Smooth muscle cell (in vitro differentiated cells): ENCODE results near the gene TMPO. TPM values are rescaled to one million over a fixed set of nuclear protein-coding genes. Genes with fewer than 3 reads are reported as not detected.

ENCODE experiments used
- DNase-seq: peaks from one replicate; lab custom pipeline; 2025; ENCODE audit not compliant: unreplicated experiment; lab: John Stamatoyannopoulos, UW
- H2AFZ ChIP-seq: fragments of 200-600 bp; sonication (generic); 2 replicates; pipeline ENCODE4 v1.6.0; 2016; ENCODE audit warnings: antibody characterized with exemption, low read depth, mild to moderate bottlenecking
- H3F3A ChIP-seq: fragments of 200-600 bp; sonication (generic); 2 replicates; pipeline ENCODE4 v1.6.0; 2017; ENCODE audit warnings: antibody characterized with exemption, low read depth
- H3K27ac ChIP-seq: fragments of 200-600 bp; sonication (generic); 2 replicates; pipeline ENCODE4 v1.5.1; 2016; ENCODE audit warnings: low read depth, mild to moderate bottlenecking
- H3K27me3 ChIP-seq: fragments of 200-600 bp; sonication (generic); 2 replicates; pipeline ENCODE4 v1.6.1; 2016; ENCODE audit warnings: low read depth, mild to moderate bottlenecking
- H3K36me3 ChIP-seq: fragments of 200-600 bp; sonication (generic); 2 replicates; pipeline ENCODE4 v1.5.1; 2016; ENCODE audit warnings: low read depth
- H3K4me1 ChIP-seq: fragments of 200-600 bp; sonication (generic); 2 replicates; pipeline ENCODE4 v1.5.1; 2016; ENCODE audit warnings: low read depth
- H3K4me2 ChIP-seq: fragments of 200-600 bp; sonication (generic); 2 replicates; pipeline ENCODE4 v1.6.0; 2016; ENCODE audit warnings: mild to moderate bottlenecking
- H3K4me3 ChIP-seq: fragments of 200-600 bp; sonication (generic); 2 replicates; pipeline ENCODE4 v1.5.1; 2016; ENCODE audit warnings: mild to moderate bottlenecking
- H3K79me2 ChIP-seq: fragments of 200-600 bp; sonication (generic); 2 replicates; pipeline ENCODE4 v1.6.0; 2016; ENCODE audit warnings: low read depth, mild to moderate bottlenecking
- H3K9ac ChIP-seq: fragments of 200-600 bp; sonication (generic); 2 replicates; pipeline ENCODE4 v1.6.0; 2016; ENCODE audit warnings: low read depth
- H3K9me3 ChIP-seq: fragments of 200-600 bp; sonication (generic); replicated peaks from 2 replicates; pipeline ENCODE4 v1.5.1; 2016; ENCODE audit warnings: low read depth
- H4K20me1 ChIP-seq: fragments of 200-600 bp; sonication (generic); 2 replicates; pipeline ENCODE4 v1.6.0; 2016; ENCODE audit warnings: low read depth
- CTCF ChIP-seq: fragments of 200-600 bp; sonication (generic); IDR thresholded peaks from 2 replicates; pipeline ENCODE4 v1.5.1; 2017; ENCODE audit warnings: borderline replicate concordance, mild to moderate bottlenecking, antibody characterized with exemption; ENCODE audit not compliant: insufficient read depth, poor library complexity, severe bottlenecking
- WGBS: methylation state at CpG from one replicate; pipeline ENCODE4 v1.1.7; 2016; ENCODE audit warnings: low lambda C conversion rate; 5-methylcytosine and 5-hydroxymethylcytosine counted together
- polyA plus RNA-seq: library from polyadenylated mRNA; unstranded; fragments of >200 nt; fragmentation: Nextera tagmentation; extraction: Ambion mirVana; gene quantifications from 2 replicates; pipeline ENCODE4 v1.2.1, GENCODE V29; 2016
- total RNA-seq: library from RNA; depleted of rRNA; stranded (reverse); fragments of >200 nt; gene quantifications from 2 replicates; pipeline ENCODE4 v1.2.3, GENCODE V29; 2014

The TMPO gene
- total and polyA plus RNA-seq, 2 experiments from 2014 or later: 22.6 to 60.2 TPM

GRCh38 chr12:98578392-98578791 lies 63.0 kb downstream of the TMPO start:
- WGBS: 89% methylated on average over 1 of the region's 1 CpG
- no peaks in the 10 kb centered on the region for H3K9me3 ChIP-seq
- H3K79me2 ChIP-seq: no peaks in the 10 kb centered on the region
- H3F3A ChIP-seq: no peaks in the 10 kb centered on the region
- no peaks in the 10 kb centered on the region for H3K4me1 ChIP-seq
- no peak overlapping the region for H2AFZ ChIP-seq
- H4K20me1 ChIP-seq: no peaks in the 10 kb centered on the region
- no peak for TF ChIP-seq CTCF
- H3K27ac ChIP-seq: no peak overlapping the region
- no peaks in the 10 kb centered on the region for H3K27me3 ChIP-seq
- no peak overlapping the region for H3K4me2 ChIP-seq
- no peak for DNase-seq
- H3K36me3 ChIP-seq: no peaks in the 10 kb centered on the region
- no peak overlapping the region for H3K9ac ChIP-seq
- H3K4me3 ChIP-seq: no peak overlapping the region

GRCh38 chr12:98578821-98579220 lies 63.4 kb downstream of the TMPO start:
- no peaks in the 10 kb centered on the region for H4K20me1 ChIP-seq
- H3K9ac ChIP-seq: no peak overlapping the region
- no peaks in the 10 kb centered on the region for H3K9me3 ChIP-seq
- no peak overlapping the region for H3K4me3 ChIP-seq
- H3K79me2 ChIP-seq: no peaks in the 10 kb centered on the region
- TF ChIP-seq CTCF: no peak
- no peak overlapping the region for H2AFZ ChIP-seq
- 89% methylated on average over 2 of the region's 2 CpGs for WGBS
- no peak for DNase-seq
- H3F3A ChIP-seq: no peaks in the 10 kb centered on the region
- no peaks in the 10 kb centered on the region for H3K36me3 ChIP-seq
- no peaks in the 10 kb centered on the region for H3K4me1 ChIP-seq
- no peak overlapping the region for H3K27ac ChIP-seq
- H3K4me2 ChIP-seq: no peak overlapping the region
- H3K27me3 ChIP-seq: no peaks in the 10 kb centered on the region

GRCh38 chr12:98579347-98579746 lies 64.0 kb downstream of the TMPO start:
- H4K20me1 ChIP-seq: no peaks in the 10 kb centered on the region
- no peak overlapping the region for H3K4me3 ChIP-seq
- H3K9ac ChIP-seq: no peak overlapping the region
- no peaks in the 10 kb centered on the region for H3K36me3 ChIP-seq
- WGBS: 85% methylated on average over 5 of the region's 5 CpGs
- TF ChIP-seq CTCF: no peak
- no peak overlapping the region for H2AFZ ChIP-seq
- no peaks in the 10 kb centered on the region for H3K4me1 ChIP-seq
- no peak overlapping the region for H3K27ac ChIP-seq
- no peaks in the 10 kb centered on the region for H3F3A ChIP-seq
- no peaks in the 10 kb centered on the region for H3K79me2 ChIP-seq
- no peak overlapping the region for H3K4me2 ChIP-seq
- DNase-seq: no peak
- no peaks in the 10 kb centered on the region for H3K27me3 ChIP-seq
- no peaks in the 10 kb centered on the region for H3K9me3 ChIP-seq

DNA sequence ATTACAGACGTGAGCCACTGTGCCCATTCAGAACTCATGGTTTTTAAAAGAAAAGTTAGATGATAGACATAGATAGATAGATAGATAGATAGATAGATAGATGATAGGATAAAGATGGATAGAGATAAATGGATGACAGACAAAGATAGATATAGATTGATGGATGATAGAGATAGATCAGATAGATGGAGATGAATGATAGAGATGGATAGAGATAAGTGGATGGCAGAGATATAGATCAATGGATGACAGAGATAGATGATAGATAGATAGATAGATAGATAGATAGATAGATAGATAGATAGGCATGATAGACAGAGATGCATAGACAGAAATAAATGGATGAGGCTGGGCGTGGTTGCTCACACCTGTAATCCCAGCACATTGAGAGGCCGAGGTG lies 64.4 kb downstream of the TMPO start:
- Histone ChIP-seq H3K79me2 (no peaks in the 10 kb centered on the region), H3F3A (no peaks in the 10 kb centered on the region), H3K36me3 (no peaks in the 10 kb centered on the region), H3K4me3 (no peak overlapping the region), H3K4me2 (no peak overlapping the region), H3K27ac (no peak overlapping the region), H2AFZ (no peak overlapping the region), H3K27me3 (no peaks in the 10 kb centered on the region), H4K20me1 (no peaks in the 10 kb centered on the region), H3K9me3 (no peaks in the 10 kb centered on the region), H3K9ac (no peak overlapping the region), H3K4me1 (no peaks in the 10 kb centered on the region)
- no peak for TF ChIP-seq CTCF
- WGBS: 96% methylated on average over 3 of the region's 3 CpGs
- DNase-seq: no peak
